ENCODE results near the gene SLC44A2. TPM values are rescaled to one million over a fixed set of nuclear protein-coding genes. Genes with fewer than 3 reads are reported as not detected.

Gene SLC44A2
- total RNA-seq = 84.8 TPM

- peak; percentile 95 for DNase-seq
Observed at GRCh38 chr19:10625003-10625761, at the start of gene SLC44A2. TSS of gene SLC44A2 (plus strand) at chr19:10625553. CDS start at chr19:10625634, 81 bp downstream.

GRCh38 chr19:10577951-10578350 lies 47.4 kb upstream of the SLC44A2 start:
- no peak for DNase-seq

GRCh38 chr19:10580979-10581631 lies 44.2 kb upstream of the SLC44A2 start:
- DNase-seq = peak; percentile 96

GRCh38 chr19:10582091-10582490 lies 43.3 kb upstream of the SLC44A2 start:
- DNase-seq = no peak

DNA sequence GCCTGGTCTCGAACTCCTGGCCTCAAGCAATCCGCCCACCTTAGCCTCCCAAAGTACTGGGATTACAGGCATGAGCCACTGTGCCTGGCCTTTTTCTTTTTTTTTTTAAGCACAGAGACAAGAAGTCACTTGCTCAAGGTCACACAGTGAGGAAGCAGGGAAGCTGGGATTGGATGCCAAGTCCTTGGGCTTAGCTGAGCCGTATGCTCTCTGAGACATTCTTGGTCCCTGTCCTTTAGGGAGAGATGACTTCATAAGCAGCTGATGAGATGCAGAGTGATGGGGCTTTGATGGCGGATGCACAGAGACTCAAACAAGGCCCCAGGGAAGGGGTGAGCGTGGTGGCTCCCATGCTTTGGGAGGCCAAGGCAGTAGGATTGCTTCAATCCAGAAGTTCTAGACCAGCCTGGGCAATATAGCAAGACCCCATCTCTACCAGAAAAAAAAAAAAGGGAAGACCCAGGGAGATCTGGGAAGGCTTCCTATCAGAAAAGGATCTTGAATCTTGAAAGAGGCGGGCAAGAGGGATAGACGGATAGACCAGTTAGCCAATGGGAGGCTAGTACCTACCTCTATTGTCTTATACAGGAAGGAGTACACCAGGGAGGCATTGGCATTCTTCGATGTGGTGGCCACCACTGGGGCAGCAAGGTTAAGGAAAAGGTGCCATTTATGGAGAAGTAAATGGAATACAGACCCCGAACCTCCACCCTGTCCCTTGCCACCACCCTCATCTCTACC lies 42.1 kb upstream of the SLC44A2 start:
- DNase-seq = no peak

DNA sequence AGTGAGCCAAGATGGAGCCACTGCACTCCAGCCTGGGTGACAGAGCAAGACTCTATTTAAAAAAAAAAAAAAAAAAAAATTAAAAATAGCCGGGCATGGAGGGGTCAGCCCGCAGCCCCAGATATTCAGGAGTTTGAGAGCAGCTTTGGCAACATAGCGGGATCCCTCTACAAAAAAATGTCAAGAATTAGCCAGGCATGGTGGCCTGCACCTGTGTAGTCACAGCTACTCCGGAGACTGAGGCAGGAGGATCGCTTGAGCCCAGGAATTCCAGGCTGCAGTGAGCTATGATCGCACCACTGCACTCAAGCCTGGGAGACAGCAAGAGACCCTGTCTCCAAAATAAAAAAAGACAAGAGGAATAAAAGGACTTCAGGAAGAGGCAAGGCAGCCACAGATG lies 39.0 kb upstream of the SLC44A2 start:
- no peak for DNase-seq

- no peak for DNase-seq
Observed at GRCh38 chr19:10587022-10587838, 38.1 kb upstream of the SLC44A2 start, which contains the start of gene AP1M2. TSS of gene AP1M2 (minus strand) at chr19:10587312. CDS start at chr19:10587231, 81 bp downstream.

DNA sequence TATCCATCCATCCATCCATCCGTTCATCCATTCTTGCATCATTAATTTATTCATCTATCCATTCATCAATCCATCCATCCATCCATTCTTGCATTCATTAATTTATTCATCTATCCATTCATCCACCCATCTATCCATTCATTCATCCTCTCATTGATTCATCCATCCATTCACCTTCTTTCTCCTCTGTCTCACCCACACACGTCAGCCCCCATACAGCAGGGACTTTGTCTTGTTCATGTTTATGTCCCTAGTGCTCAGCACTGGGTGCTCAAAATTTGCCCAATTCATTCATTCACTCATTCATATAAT lies 37.6 kb upstream of the SLC44A2 start:
- DNase-seq = no peak

DNA sequence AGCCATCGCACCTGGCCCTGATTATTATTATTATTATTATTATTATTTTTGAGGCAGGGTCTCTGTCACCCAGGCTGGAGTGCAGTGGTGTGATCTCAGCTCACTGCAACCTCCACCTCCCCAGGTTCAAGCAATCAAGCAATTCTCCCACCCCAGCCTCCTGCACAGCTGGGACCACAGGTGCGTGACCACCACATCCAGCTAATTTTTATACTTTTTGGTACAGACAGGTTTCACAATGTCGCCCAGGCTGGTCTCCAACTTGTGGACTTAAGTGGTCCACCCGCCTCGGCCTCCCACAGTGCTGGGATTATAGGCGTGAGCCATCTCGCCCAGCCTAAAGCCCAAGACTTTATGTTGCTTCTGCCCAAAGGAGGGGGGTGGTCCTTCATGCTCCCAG lies 32.2 kb upstream of the SLC44A2 start:
- no peak for DNase-seq

DNA sequence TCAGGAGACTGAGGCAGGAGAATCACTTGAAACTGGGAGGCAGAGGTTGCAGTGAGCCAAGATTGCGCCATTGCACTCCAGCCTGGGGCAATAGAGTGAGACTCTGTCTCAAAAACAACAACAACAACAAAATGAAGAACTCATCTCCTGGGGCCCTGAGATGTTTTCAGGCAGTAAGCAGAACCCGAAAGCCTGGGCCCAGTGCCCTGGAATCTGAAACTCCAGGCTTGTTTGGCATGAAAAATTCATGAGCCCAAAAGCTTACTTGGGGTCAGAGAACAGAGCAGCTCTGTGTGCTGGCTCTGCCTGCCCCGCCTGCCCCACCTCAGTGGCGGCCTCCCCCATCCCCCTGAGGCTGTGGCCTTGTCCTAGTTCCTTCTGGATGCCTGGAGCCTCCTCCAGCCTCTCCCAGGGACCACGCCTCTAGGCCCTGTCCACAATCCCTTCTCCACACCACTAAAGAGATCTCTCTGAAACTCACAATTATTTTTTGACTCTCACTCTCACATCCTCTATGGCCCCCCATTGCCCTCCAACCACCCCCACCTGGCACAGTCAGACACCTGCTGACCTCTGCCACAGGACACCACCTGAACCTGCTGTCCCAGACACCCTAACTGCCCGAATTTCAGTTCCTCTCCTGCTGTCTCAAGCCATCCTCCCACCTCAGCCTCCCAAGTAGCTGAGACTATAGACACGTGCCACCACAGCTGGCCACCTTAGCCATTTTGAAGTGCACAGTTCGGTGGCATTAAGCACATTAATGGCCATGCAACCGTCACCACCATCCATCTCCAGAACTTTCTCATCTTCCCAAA lies 31.3 kb upstream of the SLC44A2 start:
- DNase-seq = peak; percentile 45

- no peak for DNase-seq
Observed at GRCh38 chr19:10600149-10600548, 25.2 kb upstream of the SLC44A2 start.

GRCh38 chr19:10601999-10602329 lies 23.4 kb upstream of the SLC44A2 start:
- DNase-seq = no peak

DNA sequence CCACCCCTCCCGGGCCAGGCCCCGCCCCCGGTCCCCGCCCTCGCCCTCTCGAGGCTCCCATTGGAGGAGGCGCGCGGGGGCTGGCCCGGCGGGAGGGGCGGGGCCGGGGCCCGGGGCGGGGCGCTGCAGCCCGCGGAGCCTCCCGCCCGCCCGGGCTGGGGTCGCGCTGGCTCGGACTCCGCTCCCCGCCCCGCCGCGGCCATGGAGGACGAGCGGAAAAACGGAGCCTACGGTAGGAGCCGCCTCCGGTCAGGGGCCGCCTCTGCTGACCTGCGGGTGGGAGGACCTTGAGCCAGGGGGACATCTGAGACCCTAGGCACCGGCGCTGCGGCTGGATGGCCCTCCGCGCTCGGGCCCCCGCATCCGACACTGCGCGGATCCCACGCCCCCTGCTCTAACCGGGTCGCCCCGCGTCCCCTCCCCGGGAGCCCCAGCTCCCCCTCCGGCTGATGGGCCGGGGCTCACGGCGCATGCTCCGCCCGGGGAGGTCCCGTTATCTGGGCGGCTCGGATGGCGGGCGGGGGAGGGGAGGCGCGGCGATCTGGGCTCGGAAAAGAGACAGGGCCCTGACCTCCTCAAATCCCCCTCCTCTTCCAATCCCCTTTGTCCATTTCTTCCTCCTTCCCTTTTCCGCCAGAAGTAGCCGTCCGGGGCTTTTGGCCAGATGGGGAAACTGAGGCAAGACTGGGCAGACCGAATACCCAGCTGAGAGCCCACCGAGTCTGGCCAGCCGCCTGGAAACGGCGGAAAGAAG lies 22.8 kb upstream of the SLC44A2 start:
- peak; percentile 91 for DNase-seq

GRCh38 chr19:10603084-10603872 lies 22.1 kb upstream of the SLC44A2 start:
- DNase-seq = peak; percentile 55

- DNase-seq = peak; percentile 45
Observed at GRCh38 chr19:10603873-10604459, 21.4 kb upstream of the SLC44A2 start.

GRCh38 chr19:10604460-10604980 lies 20.8 kb upstream of the SLC44A2 start:
- no peak for DNase-seq

GRCh38 chr19:10611907-10612306 lies 13.4 kb upstream of the SLC44A2 start:
- DNase-seq = peak; percentile 40

- DNase-seq = peak; percentile 42
Observed at GRCh38 chr19:10612499-10613119, 12.7 kb upstream of the SLC44A2 start.
